ENCODE results near the gene HSPG2. TPM values are rescaled to one million over a fixed set of nuclear protein-coding genes. Genes with fewer than 3 reads are reported as not detected.
"Not testable (repeated sequence)": the region's sequence is repeated elsewhere in the genome, so short reads cannot be mapped to it uniquely, and the experiment has no call there.

HSPG2 gene
- total and polyA plus RNA-seq, 10 of the 15 experiments (the other 5 are each of a cell fraction or from before 2014, with no cell fraction given) = 0.30 to 3.4 (median 0.73) TPM; not detected in 2

DNA sequence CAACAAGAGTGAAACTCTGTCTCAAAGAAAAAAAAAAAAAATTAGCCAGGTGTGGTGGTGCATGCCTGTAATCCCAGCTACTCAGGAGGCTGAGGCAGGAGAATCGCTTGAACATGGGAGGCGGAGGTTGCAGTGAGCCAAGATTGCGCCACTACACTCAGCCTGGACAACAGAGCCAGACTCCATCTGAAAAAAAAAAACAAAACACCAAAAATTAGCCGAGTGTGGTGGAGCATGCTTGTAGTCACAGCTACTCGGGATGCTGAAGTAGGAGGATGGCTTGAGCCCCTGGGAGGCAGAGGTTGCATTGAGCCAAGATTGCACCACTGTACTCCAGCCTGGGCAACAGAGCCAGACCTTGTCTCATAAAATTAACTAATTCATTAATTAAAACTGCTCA lies 160.2 kb downstream of the HSPG2 start:
- ATAC-seq; H3K9me3 ChIP-seq (replicated peaks; ENCODE audit: control insufficient read depth, insufficient read depth, low read length); BruUV-seq (replicated peaks); DNase-seq (ENCODE audit: low read depth, low spot score); H3K27ac ChIP-seq (ENCODE audit: control insufficient read depth, insufficient read depth); intact Hi-C loops (cut with micrococcal nuclease; ENCODE audit: unreplicated experiment); H4K20me1 ChIP-seq (ENCODE audit: control insufficient read depth, insufficient read depth); H3K27me3 ChIP-seq (replicated peaks in 1 of 2; ENCODE audit: control insufficient read depth in 2 of 2, insufficient read depth in 2 of 2, low read length in 1 of 2); H2AFZ ChIP-seq (ENCODE audit: control insufficient read depth, low read depth, low read length); H3K36me3 ChIP-seq (ENCODE audit: control insufficient read depth in 2 of 2, insufficient read depth in 2 of 2, low read length in 1 of 2); FAIRE-seq; H3K9ac ChIP-seq (ENCODE audit: control insufficient read depth, insufficient read depth, low read length): not testable (repeated sequence)
- TF ChIP-seq MLLT1 (IDR thresholded peaks at IDR 0.05) = peak; percentile 68; the same call in 1 of the 2 replicates
- CTCF ChIA-PET = interaction anchor here (1.2 kb wide), 2 partner anchors 15 to 22 kb away, joined by 3 read pairs; no protein-coding TSS in a partner anchor
- in situ Hi-C loops (cut with MboI) = loop anchor here (25.0 kb wide), 1 partner anchor 1810 kb away; no protein-coding TSS in a partner anchor
- Histone ChIP-seq H3K4me3 (peak overlapping the region; percentile 28; the same call in 1 of the 2 replicates), H3K79me2 (ENCODE audit: control insufficient read depth, insufficient read depth, low read length) (peaks cover 95% of the 10 kb centered on the region), H3K4me1 (ENCODE audit: control insufficient read depth, insufficient read depth, low read length) (peaks cover 15% of the 10 kb centered on the region), H3K4me2 (ENCODE audit: control insufficient read depth, insufficient read depth) (peak overlapping the region; percentile 2; the same call in 1 of the 2 replicates)
- RAD21 ChIA-PET (ENCODE audit: unreplicated experiment) = interaction anchor here (1.2 to 1.9 kb wide), 4 partner anchors 9 to 121 kb away, joined by 3 to 12 read pairs (median 4); no protein-coding TSS in a partner anchor
- WGBS (ENCODE audit: insufficient coverage, insufficient replicate concordance, low lambda C conversion rate, missing lambda C conversion rate) = 67% methylated on average over 5 of the region's 5 CpGs
- POLR2A ChIA-PET = interaction anchor here (0.5 to 7.8 kb wide), 5 partner anchors 13 to 1048 kb away, joined by 3 to 102 read pairs (median 6); no protein-coding TSS in a partner anchor
- SMC1A ChIA-PET (ENCODE audit: uncharacterized antibody, unreplicated experiment) = interaction anchor here (1.4 to 7.5 kb wide), 3 partner anchors 14 to 248 kb away, joined by 3 to 100 read pairs (median 4); no protein-coding TSS in a partner anchor

GRCh38 chr1:21775985-21776562 lies 161.0 kb downstream of the HSPG2 start:
- Histone ChIP-seq H3K79me2 (ENCODE audit: control insufficient read depth, insufficient read depth, low read length) (peaks cover 93% of the 10 kb centered on the region), H3K9ac (ENCODE audit: control insufficient read depth, insufficient read depth, low read length) (no peak overlapping the region), H3K4me2 (ENCODE audit: control insufficient read depth, insufficient read depth) (peak overlapping the region; percentile 36; the same call in 1 of the 2 replicates), H3K27me3 (replicated peaks in 1 of 2; ENCODE audit: control insufficient read depth in 2 of 2, insufficient read depth in 2 of 2, low read length in 1 of 2) (no peaks in the 10 kb centered on the region), H4K20me1 (ENCODE audit: control insufficient read depth, insufficient read depth) (no peaks in the 10 kb centered on the region), H3K4me3 (0 out of 2 replicates have a peak overlapping the region, but pooled peaks have one; percentile 25), H3K9me3 (replicated peaks; ENCODE audit: control insufficient read depth, insufficient read depth, low read length) (peaks cover 2% of the 10 kb centered on the region; the same call in 2 of the 3 replicates), H3K4me1 (ENCODE audit: control insufficient read depth, insufficient read depth, low read length) (peaks cover 15% of the 10 kb centered on the region), H3K36me3 (ENCODE audit: control insufficient read depth in 2 of 2, insufficient read depth in 2 of 2, low read length in 1 of 2) (peaks cover 0 to 3% of the 10 kb centered on the region in 2 experiments; a peak in 2 of 4 replicates), H2AFZ (ENCODE audit: control insufficient read depth, low read depth, low read length) (no peak overlapping the region), H3K27ac (ENCODE audit: control insufficient read depth, insufficient read depth) (peak overlapping the region; percentile 59)
- DNase-seq (ENCODE audit: low read depth, low spot score) = no peak
- ChIA-PET SMC1A (ENCODE audit: uncharacterized antibody, unreplicated experiment) (interaction anchor here (1.4 to 7.5 kb wide), 2 partner anchors 13 to 249 kb away, joined by 3 to 100 read pairs; no protein-coding TSS in a partner anchor), POLR2A (interaction anchor here (0.6 to 7.8 kb wide), 3 partner anchors 12 to 280 kb away, joined by 4 to 102 read pairs (median 8); no protein-coding TSS in a partner anchor), CTCF (interaction anchor here (1.2 to 4.2 kb wide), 2 partner anchors 13 to 21 kb away, joined by 3 to 29 read pairs; no protein-coding TSS in a partner anchor), RAD21 (ENCODE audit: unreplicated experiment) (interaction anchor here (1.2 to 1.9 kb wide), 4 partner anchors 8 to 15 kb away, joined by 3 to 15 read pairs (median 9); no protein-coding TSS in a partner anchor)
- in situ Hi-C loops (cut with MboI) (loop anchor here (25.0 kb wide), 1 partner anchor 1811 kb away; no protein-coding TSS in a partner anchor), intact Hi-C loops (cut with micrococcal nuclease; ENCODE audit: unreplicated experiment) (no loop called here)
- ATAC-seq = no peak
- TSS peak; percentile 9 for BruUV-seq (replicated peaks)
- FAIRE-seq = no peak
- no peak for TF ChIP-seq SUPT20H (IDR thresholded peaks at IDR 0.05; ENCODE audit: borderline replicate concordance, control insufficient read depth, low read depth, low read length)
- TF ChIP-seq ATF7 (IDR thresholded peaks at IDR 0.05; ENCODE audit: low read depth) = no peak
- TF ChIP-seq SMARCA5 (IDR thresholded peaks at IDR 0.05) = no peak
- no peak for TF ChIP-seq MTA3 (IDR thresholded peaks at IDR 0.05; ENCODE audit: borderline replicate concordance, low read length)
- no peak for TF ChIP-seq KDM1A (IDR thresholded peaks at IDR 0.05; ENCODE audit: borderline replicate concordance)
- no peak for TF ChIP-seq FOXK2 (IDR thresholded peaks at IDR 0.05)
- TF ChIP-seq NFXL1 (IDR thresholded peaks at IDR 0.05; ENCODE audit: borderline replicate concordance) = no peak
- TF ChIP-seq TCF12 (IDR thresholded peaks at IDR 0.05; ENCODE audit: low read depth, low read length) = no peak
- no peak for TF ChIP-seq RAD51 (IDR thresholded peaks at IDR 0.05)

Data from GM12878 (cell line).